ENCODE data around the gene DTNBP1.

Gene DTNBP1

GRCh38 chr6:15476631-15477380, 186.0 kb downstream of the DTNBP1 start:
- DNase-seq, result no peak

DNA sequence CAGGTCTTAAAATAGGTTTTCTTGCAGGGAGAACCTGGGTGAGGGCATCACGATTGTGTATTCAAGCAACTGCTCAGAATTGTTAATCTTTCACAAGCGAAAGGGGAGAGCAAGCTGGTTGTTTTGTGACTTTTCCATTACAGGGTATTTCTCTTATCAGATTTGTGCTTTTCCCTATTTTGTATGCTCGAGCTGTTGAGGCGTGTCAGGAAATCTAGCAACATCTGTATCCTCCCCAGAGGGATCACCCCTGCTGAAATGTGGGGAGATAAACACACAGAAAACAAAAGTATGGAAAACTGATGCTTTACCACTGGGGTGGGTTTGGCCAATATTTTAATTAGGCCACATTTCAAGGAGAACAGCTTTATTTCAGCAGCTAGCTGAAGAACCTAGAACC, 187.0 kb downstream of the DTNBP1 start:
- DNase-seq, result no peak

GRCh38 chr6:15475261-15475660, 187.6 kb downstream of the DTNBP1 start:
- DNase-seq, result no peak

GRCh38 chr6:15474196-15474595, 188.6 kb downstream of the DTNBP1 start:
- DNase-seq, result no peak

DNA sequence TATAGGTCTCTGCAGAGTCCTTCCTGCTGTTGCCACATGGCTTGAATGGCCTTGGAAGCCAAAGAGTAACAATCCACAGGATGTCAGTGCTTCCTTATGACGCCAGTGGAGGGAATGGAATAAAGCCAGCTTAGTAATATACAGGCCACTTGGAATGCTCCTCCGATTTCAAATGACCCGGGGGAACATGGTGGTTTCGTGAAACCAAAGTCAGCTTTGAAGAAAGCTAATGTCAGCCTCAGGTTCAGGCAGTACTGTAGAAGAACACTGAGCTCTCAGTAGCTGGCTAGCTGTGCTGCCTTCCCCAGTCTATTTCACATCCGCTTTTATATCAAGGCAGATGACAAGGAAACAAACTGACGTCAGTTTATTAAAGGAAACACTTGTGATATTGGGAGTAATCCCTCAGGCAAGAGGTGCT, 189.1 kb downstream of the DTNBP1 start:
- DNase-seq, result no peak

DNA sequence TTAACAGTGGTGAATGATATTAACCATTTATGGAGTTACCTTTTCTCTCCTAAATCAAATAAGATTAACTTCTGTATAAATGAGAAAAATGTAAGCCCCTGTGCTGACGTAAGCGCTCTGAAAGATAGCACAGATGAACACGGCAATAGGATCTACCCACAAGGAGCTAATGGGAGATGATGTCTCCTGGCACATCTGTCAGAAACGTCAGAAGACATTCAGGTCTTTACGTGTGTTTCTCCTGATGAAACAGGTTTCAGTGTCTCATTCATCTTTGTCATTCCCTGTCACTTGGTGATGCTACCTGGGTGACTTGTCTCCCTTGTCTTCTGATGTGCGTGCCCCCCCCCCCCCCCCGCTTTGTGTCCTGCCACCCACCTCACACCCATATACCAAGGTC, 189.7 kb downstream of the DTNBP1 start:
- no peak for DNase-seq

Data from stimulated activated naive CD4-positive, alpha-beta T cell (primary cell).